Gastroesophageal sphincter (tissue), 3 donors: Measurements from ENCODE around the gene TMEM144.

Experiments used
- CTCF ChIP-seq, 4 experiments: fragments of 200-600 bp in 2 of 4; fragments of 450-650 bp in 2 of 4; sonication (generic) in 1 of 4; IDR thresholded peaks; one replicate each; pipeline ENCODE4 v1.5.1; 2017 to 2019; ENCODE audit warnings: antibody characterized with exemption in 4 of 4, mild to moderate bottlenecking in 2 of 4, moderate library complexity in 2 of 4
- EP300 ChIP-seq: sonication (generic); formaldehyde crosslinking; IDR thresholded peaks from one replicate; pipeline ENCODE4 v1.6.1; 2017; ENCODE audit warnings: antibody characterized with exemption, mild to moderate bottlenecking
- POLR2A ChIP-seq, 2 donors: fragments of 450-650 bp; IDR thresholded peaks; one replicate each; pipeline ENCODE4 v1.6.1; 2017; ENCODE audit warnings: antibody characterized with exemption in 2 of 2, mild to moderate bottlenecking in 2 of 2, moderate library complexity in 1 of 2
- POLR2AphosphoS5 ChIP-seq: sonication (generic); formaldehyde crosslinking; IDR thresholded peaks from one replicate; pipeline ENCODE4 v1.6.1; 2017; ENCODE audit warnings: antibody characterized with exemption

- TF ChIP-seq POLR2A (IDR thresholded peaks at IDR 0.05): no peak
- TF ChIP-seq POLR2AphosphoS5: no peak
- no peak for TF ChIP-seq CTCF (IDR thresholded peaks at IDR 0.05)
- TF ChIP-seq EP300: no peak
Observed at GRCh38 chr4:158229768-158230167, 19.5 kb downstream of the TMEM144 start.
